ENCODE data around the gene CLDN7.
A peak's percentile ranks its signal among the peaks of the same experiment; 100 is the strongest.

The CLDN7 gene

DNA sequence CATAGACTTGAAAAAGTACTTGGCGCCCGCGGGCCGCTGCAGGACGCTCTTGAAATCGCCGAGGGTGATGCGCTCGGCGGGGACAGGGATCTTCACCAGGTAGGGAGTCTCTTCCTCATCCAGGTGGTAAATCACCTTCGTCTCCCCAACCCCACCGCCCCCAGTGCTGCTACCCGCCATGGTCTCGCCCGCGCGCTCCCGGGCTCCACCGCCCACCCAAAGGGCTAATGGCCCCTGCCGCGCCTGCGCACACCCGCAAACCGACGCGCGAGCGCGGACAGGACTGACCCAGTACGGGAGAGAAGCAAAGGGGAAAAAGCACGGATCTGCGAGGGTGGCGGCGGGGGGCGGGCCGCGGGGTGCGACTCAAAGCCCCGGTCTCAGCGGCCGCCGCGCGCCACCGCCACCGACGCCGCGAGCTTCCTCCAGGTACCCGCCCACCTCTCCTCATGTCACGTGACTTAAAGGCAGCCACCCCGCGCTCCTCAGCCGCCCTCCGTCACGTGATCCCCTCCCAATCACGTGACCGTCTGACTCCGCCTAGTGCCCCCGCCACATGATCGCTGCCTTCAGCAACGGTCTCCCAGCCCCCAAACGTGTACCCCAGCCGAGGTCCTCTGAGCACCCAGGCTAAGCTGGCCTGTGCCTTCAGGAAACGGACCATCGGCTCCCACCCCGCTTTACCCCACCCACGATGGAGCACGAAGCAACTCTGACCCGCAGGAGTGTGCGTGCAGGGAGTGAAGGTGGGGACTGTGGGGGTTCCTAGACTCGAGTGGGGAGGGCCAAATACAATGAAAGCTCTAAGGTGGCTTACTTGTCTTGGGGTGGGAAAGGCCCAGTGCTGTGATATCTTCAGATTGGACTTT lies 28.0 kb downstream of the CLDN7 start, which contains the start of gene DVL2:
Gene DVL2 (minus strand): TSS at position 435 of the 869 bp plus-strand sequence. CDS start 255 bp downstream, at position 180.
- Histone ChIP-seq H3K56ac (ENCODE audit: low read length) (peak within 1 kb of the TSS; percentile 96), H3K23ac (ENCODE audit: low read length) (no peak within 1 kb of the TSS), H3K79me2 (ENCODE audit: control insufficient read depth, insufficient read depth, low read length) (peaks cover 52% of the 10 kb centered on the region), H2BK120ac (ENCODE audit: low read depth, low read length) (no peak within 1 kb of the TSS), H3K79me1 (ENCODE audit: low read length) (peaks cover 23% of the 10 kb centered on the region), H3K4me3 (ENCODE audit: low read length) (peak within 1 kb of the TSS; percentile 88), H3K18ac (ENCODE audit: low read length) (peak within 1 kb of the TSS; percentile 62), H3K4me2 (ENCODE audit: low read length) (peak within 1 kb of the TSS; percentile 70), H3K4me1 (ENCODE audit: control insufficient read depth, low read depth, low read length) (peaks cover 10% of the 10 kb centered on the region), H3K27me3 (ENCODE audit: insufficient read depth, low read length, poor library complexity) (no peaks in the 10 kb centered on the region), H3K9ac (ENCODE audit: low read length) (peak within 1 kb of the TSS; percentile 89), H3K27ac (ENCODE audit: low read depth, low read length) (peak within 1 kb of the TSS; percentile 77), H4K5ac (ENCODE audit: low read length) (no peak within 1 kb of the TSS), H3K36me3 (ENCODE audit: control insufficient read depth, insufficient read depth, low read length) (peaks cover 14% of the 10 kb centered on the region), H2BK15ac (replicated peaks; ENCODE audit: low read depth) (no peak within 1 kb of the TSS), H3K4ac (ENCODE audit: low read depth, low read length) (peak within 1 kb of the TSS; percentile 82), H4K8ac (ENCODE audit: low read depth, low read length) (no peak within 1 kb of the TSS), H2BK5ac (ENCODE audit: low read length) (peak within 1 kb of the TSS; percentile 47), H2AK5ac (ENCODE audit: low read length) (no peak within 1 kb of the TSS)
- DNase-seq, result peak; percentile 97
- no CpG with 5 or more reads among the region's 72 CpGs for WGBS (ENCODE audit: extremely low coverage, insufficient coverage, low lambda C conversion rate)

- H3K18ac ChIP-seq (ENCODE audit: low read length), result peak overlapping the region; percentile 62
- H3K9ac ChIP-seq (ENCODE audit: low read length), result peak overlapping the region; percentile 89
- H4K8ac ChIP-seq (ENCODE audit: low read depth, low read length), result no peak overlapping the region
- H3K4me3 ChIP-seq (ENCODE audit: low read length), result peak overlapping the region; percentile 88
- H2BK5ac ChIP-seq (ENCODE audit: low read length), result no peak overlapping the region
- H3K56ac ChIP-seq (ENCODE audit: low read length), result peak overlapping the region; percentile 96
- peaks cover 23% of the 10 kb centered on the region for H3K79me1 ChIP-seq (ENCODE audit: low read length)
- peaks cover 10% of the 10 kb centered on the region for H3K4me1 ChIP-seq (ENCODE audit: control insufficient read depth, low read depth, low read length)
- no peak overlapping the region for H4K5ac ChIP-seq (ENCODE audit: low read length)
- H3K27me3 ChIP-seq (ENCODE audit: insufficient read depth, low read length, poor library complexity), result no peaks in the 10 kb centered on the region
- H2BK15ac ChIP-seq (replicated peaks; ENCODE audit: low read depth), result no peak overlapping the region
- no peak overlapping the region for H2AK5ac ChIP-seq (ENCODE audit: low read length)
- no peak for DNase-seq
- no CpG with 5 or more reads among the region's 9 CpGs for WGBS (ENCODE audit: extremely low coverage, insufficient coverage, low lambda C conversion rate)
- H3K79me2 ChIP-seq (ENCODE audit: control insufficient read depth, insufficient read depth, low read length), result peaks cover 46% of the 10 kb centered on the region
- H3K4ac ChIP-seq (ENCODE audit: low read depth, low read length), result peak overlapping the region; percentile 82
- peak overlapping the region; percentile 77 for H3K27ac ChIP-seq (ENCODE audit: low read depth, low read length)
- H3K36me3 ChIP-seq (ENCODE audit: control insufficient read depth, insufficient read depth, low read length), result peaks cover 17% of the 10 kb centered on the region
- no peak overlapping the region for H2BK120ac ChIP-seq (ENCODE audit: low read depth, low read length)
- no peak overlapping the region for H3K23ac ChIP-seq (ENCODE audit: low read length)
- peak overlapping the region; percentile 70 for H3K4me2 ChIP-seq (ENCODE audit: low read length)
Observed at GRCh38 chr17:7233701-7234082, 28.6 kb downstream of the CLDN7 start.

DNA sequence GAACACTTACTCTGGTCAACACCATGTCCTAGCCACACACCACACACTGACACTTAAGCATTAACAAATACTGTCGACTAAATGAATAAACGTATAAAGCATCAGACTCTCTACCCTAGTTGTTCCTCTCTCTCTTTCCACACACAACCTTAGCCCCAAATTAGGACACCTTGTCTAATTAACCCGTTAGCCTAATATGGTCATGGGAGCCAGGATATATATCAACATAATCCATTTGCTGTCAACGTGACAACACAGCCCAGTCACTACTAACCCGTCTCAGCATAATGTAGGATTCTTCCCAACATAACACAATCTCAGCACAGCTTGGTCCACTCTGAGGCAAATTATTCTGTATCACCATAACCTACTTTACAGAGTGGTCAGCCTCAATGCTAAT lies 30.2 kb downstream of the CLDN7 start:
- H2AK5ac ChIP-seq (ENCODE audit: low read length), result no peak overlapping the region
- no peak overlapping the region for H3K23ac ChIP-seq (ENCODE audit: low read length)
- no peak overlapping the region for H4K8ac ChIP-seq (ENCODE audit: low read depth, low read length)
- H3K36me3 ChIP-seq (ENCODE audit: control insufficient read depth, insufficient read depth, low read length), result peaks cover 22% of the 10 kb centered on the region
- peak overlapping the region; percentile 6 for H3K4me2 ChIP-seq (ENCODE audit: low read length)
- H3K4me1 ChIP-seq (ENCODE audit: control insufficient read depth, low read depth, low read length), result peaks cover 7% of the 10 kb centered on the region
- H3K9ac ChIP-seq (ENCODE audit: low read length), result peak overlapping the region; percentile 17
- no peak for DNase-seq
- peaks cover 38% of the 10 kb centered on the region for H3K79me2 ChIP-seq (ENCODE audit: control insufficient read depth, insufficient read depth, low read length)
- H3K27me3 ChIP-seq (ENCODE audit: insufficient read depth, low read length, poor library complexity), result no peaks in the 10 kb centered on the region
- H3K4ac ChIP-seq (ENCODE audit: low read depth, low read length), result no peak overlapping the region
- H3K4me3 ChIP-seq (ENCODE audit: low read length), result no peak overlapping the region
- peaks cover 25% of the 10 kb centered on the region for H3K79me1 ChIP-seq (ENCODE audit: low read length)
- H3K18ac ChIP-seq (ENCODE audit: low read length), result no peak overlapping the region
- WGBS (ENCODE audit: extremely low coverage, insufficient coverage, low lambda C conversion rate), result no CpG with 5 or more reads among the region's 5 CpGs
- H3K56ac ChIP-seq (ENCODE audit: low read length), result peak overlapping the region; percentile 17
- H2BK15ac ChIP-seq (replicated peaks; ENCODE audit: low read depth), result no peak overlapping the region
- no peak overlapping the region for H3K27ac ChIP-seq (ENCODE audit: low read depth, low read length)
- H2BK5ac ChIP-seq (ENCODE audit: low read length), result no peak overlapping the region
- no peak overlapping the region for H4K5ac ChIP-seq (ENCODE audit: low read length)
- H2BK120ac ChIP-seq (ENCODE audit: low read depth, low read length), result no peak overlapping the region

DNA sequence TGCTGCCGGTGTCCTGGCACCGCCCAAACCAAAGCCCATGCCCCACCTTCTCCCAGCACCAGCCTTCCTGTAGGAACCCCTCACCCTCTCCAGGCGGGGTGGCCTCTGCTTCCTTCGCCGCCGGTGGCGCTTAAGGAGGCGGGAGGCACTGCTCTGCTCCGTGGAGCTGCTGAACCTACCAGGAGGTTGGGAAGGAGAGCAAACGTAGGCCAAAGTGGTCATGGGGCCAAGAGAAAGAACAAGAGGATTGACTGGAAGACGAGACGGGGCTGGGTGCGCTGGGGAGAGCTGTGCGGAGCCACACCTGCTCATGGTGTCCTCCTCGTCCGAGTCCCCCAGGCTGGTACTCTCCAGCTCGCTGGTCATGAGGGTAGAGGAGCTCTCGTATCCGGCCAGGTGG lies 32.8 kb downstream of the CLDN7 start:
- Histone ChIP-seq H3K56ac (ENCODE audit: low read length) (no peak overlapping the region), H3K79me1 (ENCODE audit: low read length) (peaks cover 19% of the 10 kb centered on the region), H2BK120ac (ENCODE audit: low read depth, low read length) (no peak overlapping the region), H3K18ac (ENCODE audit: low read length) (no peak overlapping the region), H4K5ac (ENCODE audit: low read length) (no peak overlapping the region), H2BK15ac (replicated peaks; ENCODE audit: low read depth) (no peak overlapping the region), H2BK5ac (ENCODE audit: low read length) (no peak overlapping the region), H3K4ac (ENCODE audit: low read depth, low read length) (no peak overlapping the region), H2AK5ac (ENCODE audit: low read length) (no peak overlapping the region), H4K8ac (ENCODE audit: low read depth, low read length) (no peak overlapping the region), H3K27me3 (ENCODE audit: insufficient read depth, low read length, poor library complexity) (no peaks in the 10 kb centered on the region), H3K36me3 (ENCODE audit: control insufficient read depth, insufficient read depth, low read length) (peaks cover 12% of the 10 kb centered on the region), H3K4me3 (ENCODE audit: low read length) (no peak overlapping the region), H3K79me2 (ENCODE audit: control insufficient read depth, insufficient read depth, low read length) (peaks cover 25% of the 10 kb centered on the region), H3K9ac (ENCODE audit: low read length) (no peak overlapping the region), H3K27ac (ENCODE audit: low read depth, low read length) (no peak overlapping the region), H3K23ac (ENCODE audit: low read length) (no peak overlapping the region), H3K4me2 (ENCODE audit: low read length) (no peak overlapping the region), H3K4me1 (ENCODE audit: control insufficient read depth, low read depth, low read length) (peaks cover 7% of the 10 kb centered on the region)
- no peak for DNase-seq
- WGBS (ENCODE audit: extremely low coverage, insufficient coverage, low lambda C conversion rate), result no CpG with 5 or more reads among the region's 19 CpGs

DNA sequence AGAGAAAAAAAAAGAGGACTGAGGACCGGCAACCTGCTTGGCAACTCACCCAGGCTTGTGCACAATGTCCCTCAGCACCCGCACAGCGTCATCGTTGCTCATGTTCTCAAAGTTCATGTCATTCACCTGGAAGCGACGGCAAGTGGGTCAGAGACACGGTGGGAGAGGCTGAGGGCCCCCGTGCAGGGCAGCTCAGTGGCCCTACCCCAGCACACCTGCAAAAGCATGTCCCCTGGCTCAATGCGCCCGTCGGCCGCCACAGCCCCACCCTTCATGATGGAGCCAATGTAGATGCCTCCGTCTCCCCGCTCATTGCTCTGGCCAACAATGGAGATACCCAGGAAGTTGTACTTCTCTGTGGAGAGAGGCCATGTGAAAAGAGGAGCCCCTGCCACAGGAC lies 33.4 kb downstream of the CLDN7 start:
- Histone ChIP-seq H2AK5ac (ENCODE audit: low read length) (no peak overlapping the region), H3K23ac (ENCODE audit: low read length) (no peak overlapping the region), H4K5ac (ENCODE audit: low read length) (no peak overlapping the region), H3K36me3 (ENCODE audit: control insufficient read depth, insufficient read depth, low read length) (peaks cover 15% of the 10 kb centered on the region), H4K8ac (ENCODE audit: low read depth, low read length) (no peak overlapping the region), H3K18ac (ENCODE audit: low read length) (no peak overlapping the region), H3K79me1 (ENCODE audit: low read length) (peaks cover 19% of the 10 kb centered on the region), H3K4ac (ENCODE audit: low read depth, low read length) (no peak overlapping the region), H3K4me3 (ENCODE audit: low read length) (no peak overlapping the region), H3K4me1 (ENCODE audit: control insufficient read depth, low read depth, low read length) (peaks cover 7% of the 10 kb centered on the region), H3K27ac (ENCODE audit: low read depth, low read length) (no peak overlapping the region), H2BK15ac (replicated peaks; ENCODE audit: low read depth) (no peak overlapping the region), H3K56ac (ENCODE audit: low read length) (no peak overlapping the region), H2BK5ac (ENCODE audit: low read length) (no peak overlapping the region), H3K4me2 (ENCODE audit: low read length) (no peak overlapping the region), H3K27me3 (ENCODE audit: insufficient read depth, low read length, poor library complexity) (no peaks in the 10 kb centered on the region), H2BK120ac (ENCODE audit: low read depth, low read length) (no peak overlapping the region), H3K79me2 (ENCODE audit: control insufficient read depth, insufficient read depth, low read length) (peaks cover 25% of the 10 kb centered on the region), H3K9ac (ENCODE audit: low read length) (no peak overlapping the region)
- no CpG with 5 or more reads among the region's 14 CpGs for WGBS (ENCODE audit: extremely low coverage, insufficient coverage, low lambda C conversion rate)
- DNase-seq, result no peak
